ENCODE data around the gene USH2A. TPM values are rescaled to one million over a fixed set of nuclear protein-coding genes. Genes with fewer than 3 reads are reported as not detected.

USH2A gene
- total RNA-seq, 2 experiments from 2014 or later: not detected

DNA sequence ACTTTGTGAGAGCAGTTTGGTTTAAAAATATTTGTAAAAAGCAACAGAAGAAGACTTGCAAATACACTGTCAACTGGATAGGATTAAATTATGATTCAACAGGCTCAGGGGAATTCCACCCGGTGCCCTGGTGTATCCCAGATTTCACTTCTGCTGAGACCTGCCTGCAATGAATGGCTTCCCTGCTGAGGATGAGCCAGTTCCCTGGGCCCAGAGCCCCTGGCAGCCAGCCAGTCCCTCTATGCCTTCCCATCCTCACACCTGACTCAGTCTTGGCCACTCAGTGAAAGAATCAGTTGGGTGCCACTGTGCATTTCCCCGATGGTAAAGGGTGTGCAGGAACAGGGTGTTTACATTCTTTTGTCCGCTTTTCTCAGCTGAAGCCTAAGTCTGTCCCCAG lies 791.8 kb downstream of the USH2A start:
- CTCF ChIA-PET: no interaction called here
- Mint-ChIP-seq H3K4me1 (ENCODE audit: low read depth) (no peaks in the 10 kb centered on the region), H3K36me3 (no peaks in the 10 kb centered on the region), H3K27me3 (no peaks in the 10 kb centered on the region), H3K4me3 (no peak overlapping the region), H3K27ac (no peak overlapping the region), H3K9me3 (no peaks in the 10 kb centered on the region)
- DNase-seq: no peak
- POLR2A ChIA-PET: no interaction called here
- intact Hi-C loops (cut with micrococcal nuclease): no loop called here

DNA sequence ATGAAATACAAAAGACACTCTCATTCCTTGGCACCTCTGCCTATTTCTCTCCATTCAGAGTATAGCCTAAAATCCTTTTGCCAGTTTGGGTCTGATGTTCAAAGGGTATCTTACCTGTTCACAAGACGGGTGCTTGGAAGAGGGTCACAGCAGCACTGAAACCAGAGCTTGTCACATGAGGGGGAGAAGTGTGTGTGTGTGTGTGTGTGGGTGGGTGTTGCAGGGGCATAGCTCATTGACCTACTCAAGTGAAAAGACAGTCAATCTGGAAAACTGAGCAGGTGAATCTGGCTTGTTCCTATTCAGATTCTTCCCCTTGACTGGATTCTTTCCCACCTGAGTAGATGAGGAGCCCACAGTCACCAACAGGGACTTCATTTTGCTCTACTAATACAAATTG lies 792.2 kb downstream of the USH2A start:
- H3K27ac Mint-ChIP-seq: no peak overlapping the region
- no peaks in the 10 kb centered on the region for H3K27me3 Mint-ChIP-seq
- ChIA-PET POLR2A (no interaction called here), CTCF (no interaction called here)
- no peaks in the 10 kb centered on the region for H3K36me3 Mint-ChIP-seq
- intact Hi-C loops (cut with micrococcal nuclease): no loop called here
- no peaks in the 10 kb centered on the region for H3K4me1 Mint-ChIP-seq (ENCODE audit: low read depth)
- no peak overlapping the region for H3K4me3 Mint-ChIP-seq
- H3K9me3 Mint-ChIP-seq: no peaks in the 10 kb centered on the region
- DNase-seq: no peak

- no peaks in the 10 kb centered on the region for H3K27me3 Mint-ChIP-seq
- no peaks in the 10 kb centered on the region for H3K4me1 Mint-ChIP-seq (ENCODE audit: low read depth)
- POLR2A ChIA-PET: no interaction called here
- H3K9me3 Mint-ChIP-seq: no peaks in the 10 kb centered on the region
- H3K27ac Mint-ChIP-seq: no peak overlapping the region
- no peak for DNase-seq
- H3K4me3 Mint-ChIP-seq: no peak overlapping the region
- intact Hi-C loops (cut with micrococcal nuclease): no loop called here
- CTCF ChIA-PET: no interaction called here
- no peaks in the 10 kb centered on the region for H3K36me3 Mint-ChIP-seq
Measured at GRCh38 chr1:215625949-215626348, 797.3 kb downstream of the USH2A start.

- intact Hi-C loops (cut with micrococcal nuclease): no loop called here
- Mint-ChIP-seq H3K4me1 (ENCODE audit: low read depth) (no peaks in the 10 kb centered on the region), H3K9me3 (no peaks in the 10 kb centered on the region), H3K36me3 (peaks cover 2% of the 10 kb centered on the region), H3K27ac (no peak overlapping the region), H3K4me3 (no peak overlapping the region), H3K27me3 (no peaks in the 10 kb centered on the region)
- CTCF ChIA-PET: no interaction called here
- POLR2A ChIA-PET: no interaction called here
- no peak for DNase-seq
Measured at GRCh38 chr1:215623162-215623561, 800.1 kb downstream of the USH2A start.

GRCh38 chr1:215617979-215618378 lies 805.3 kb downstream of the USH2A start:
- Mint-ChIP-seq H3K27me3 (no peaks in the 10 kb centered on the region), H3K9me3 (no peaks in the 10 kb centered on the region), H3K36me3 (peaks cover 9% of the 10 kb centered on the region), H3K4me1 (ENCODE audit: low read depth) (no peaks in the 10 kb centered on the region), H3K27ac (no peak overlapping the region), H3K4me3 (no peak overlapping the region)
- intact Hi-C loops (cut with micrococcal nuclease): no loop called here
- DNase-seq: no peak
- CTCF ChIA-PET: no interaction called here
- POLR2A ChIA-PET: no interaction called here

DNA sequence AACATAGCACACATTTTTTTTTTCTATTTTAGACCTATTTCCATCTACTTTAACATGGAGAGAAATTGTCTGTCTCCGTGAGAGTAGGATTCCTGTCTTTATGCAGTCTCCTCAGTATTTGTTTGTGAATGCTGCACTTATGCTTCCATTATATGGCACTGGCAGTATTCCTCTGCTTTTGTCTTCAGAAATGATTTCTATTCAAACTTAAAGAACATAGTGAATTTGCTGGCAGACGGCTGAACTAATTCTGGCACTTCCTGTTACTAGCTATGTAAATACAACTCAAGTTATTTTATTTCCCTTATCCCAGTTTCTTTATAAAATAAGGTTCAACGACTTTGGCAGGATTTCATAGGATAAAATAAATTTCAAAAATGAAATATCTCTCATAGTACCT lies 810.9 kb downstream of the USH2A start:
- no peaks in the 10 kb centered on the region for H3K4me1 Mint-ChIP-seq (ENCODE audit: low read depth)
- H3K36me3 Mint-ChIP-seq: peaks cover 7% of the 10 kb centered on the region
- no peaks in the 10 kb centered on the region for H3K9me3 Mint-ChIP-seq
- no peak for DNase-seq
- no peaks in the 10 kb centered on the region for H3K27me3 Mint-ChIP-seq
- H3K4me3 Mint-ChIP-seq: no peak overlapping the region
- POLR2A ChIA-PET: no interaction called here
- no peak overlapping the region for H3K27ac Mint-ChIP-seq
- CTCF ChIA-PET: no interaction called here
- intact Hi-C loops (cut with micrococcal nuclease): no loop called here

- DNase-seq: no peak
- peaks cover 5% of the 10 kb centered on the region for H3K36me3 Mint-ChIP-seq
- H3K4me3 Mint-ChIP-seq: no peak overlapping the region
- no peak overlapping the region for H3K27ac Mint-ChIP-seq
- POLR2A ChIA-PET: no interaction called here
- CTCF ChIA-PET: no interaction called here
- intact Hi-C loops (cut with micrococcal nuclease): no loop called here
- H3K4me1 Mint-ChIP-seq (ENCODE audit: low read depth): no peaks in the 10 kb centered on the region
- H3K27me3 Mint-ChIP-seq: no peaks in the 10 kb centered on the region
- no peaks in the 10 kb centered on the region for H3K9me3 Mint-ChIP-seq
Measured at GRCh38 chr1:215608646-215609045, 814.6 kb downstream of the USH2A start.

- no peak overlapping the region for H3K4me3 Mint-ChIP-seq
- ChIA-PET CTCF (interaction anchor here (0.5 to 0.9 kb wide), 2 partner anchors 15 to 83 kb away, joined by 3 read pairs; no protein-coding TSS in a partner anchor), POLR2A (no interaction called here)
- no peak for DNase-seq
- H3K27me3 Mint-ChIP-seq: no peaks in the 10 kb centered on the region
- intact Hi-C loops (cut with micrococcal nuclease): no loop called here
- H3K27ac Mint-ChIP-seq: no peak overlapping the region
- no peaks in the 10 kb centered on the region for H3K9me3 Mint-ChIP-seq
- no peaks in the 10 kb centered on the region for H3K4me1 Mint-ChIP-seq (ENCODE audit: low read depth)
- no peaks in the 10 kb centered on the region for H3K36me3 Mint-ChIP-seq
Measured at GRCh38 chr1:215607412-215607811, 815.8 kb downstream of the USH2A start.

- Mint-ChIP-seq H3K27ac (no peak overlapping the region), H3K4me1 (ENCODE audit: low read depth) (no peaks in the 10 kb centered on the region), H3K9me3 (no peaks in the 10 kb centered on the region), H3K4me3 (no peak overlapping the region), H3K27me3 (no peaks in the 10 kb centered on the region), H3K36me3 (no peaks in the 10 kb centered on the region)
- intact Hi-C loops (cut with micrococcal nuclease): no loop called here
- DNase-seq: no peak
- ChIA-PET CTCF (interaction anchor here (0.5 kb wide), 1 partner anchor 14 kb away, joined by 3 read pairs; no protein-coding TSS in a partner anchor), POLR2A (no interaction called here)
Measured at GRCh38 chr1:215606564-215607168, 816.6 kb downstream of the USH2A start.

DNA sequence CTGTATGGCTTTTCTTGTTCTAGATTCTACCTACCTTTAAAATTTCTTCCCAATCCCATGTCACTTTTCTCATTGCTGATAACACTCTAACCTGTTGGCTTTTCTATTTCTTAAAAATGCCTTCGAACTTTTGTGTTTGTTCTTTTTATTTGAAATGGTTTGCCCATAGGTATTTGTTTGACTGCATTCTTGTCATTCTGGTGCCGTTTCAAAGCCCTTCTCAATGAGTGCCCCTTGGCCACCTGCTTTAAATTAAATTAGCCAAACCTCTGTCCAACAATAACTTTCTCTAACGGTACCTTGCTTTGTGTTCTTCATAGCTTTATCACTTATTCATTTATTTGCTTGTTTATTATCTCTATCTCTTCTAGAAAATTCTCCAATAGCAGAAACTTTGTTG lies 817.2 kb downstream of the USH2A start:
- no peak overlapping the region for H3K4me3 Mint-ChIP-seq
- ChIA-PET CTCF (no interaction called here), POLR2A (no interaction called here)
- no peaks in the 10 kb centered on the region for H3K27me3 Mint-ChIP-seq
- no peaks in the 10 kb centered on the region for H3K4me1 Mint-ChIP-seq (ENCODE audit: low read depth)
- DNase-seq: no peak
- intact Hi-C loops (cut with micrococcal nuclease): no loop called here
- H3K36me3 Mint-ChIP-seq: no peaks in the 10 kb centered on the region
- H3K9me3 Mint-ChIP-seq: no peaks in the 10 kb centered on the region
- H3K27ac Mint-ChIP-seq: no peak overlapping the region

DNA sequence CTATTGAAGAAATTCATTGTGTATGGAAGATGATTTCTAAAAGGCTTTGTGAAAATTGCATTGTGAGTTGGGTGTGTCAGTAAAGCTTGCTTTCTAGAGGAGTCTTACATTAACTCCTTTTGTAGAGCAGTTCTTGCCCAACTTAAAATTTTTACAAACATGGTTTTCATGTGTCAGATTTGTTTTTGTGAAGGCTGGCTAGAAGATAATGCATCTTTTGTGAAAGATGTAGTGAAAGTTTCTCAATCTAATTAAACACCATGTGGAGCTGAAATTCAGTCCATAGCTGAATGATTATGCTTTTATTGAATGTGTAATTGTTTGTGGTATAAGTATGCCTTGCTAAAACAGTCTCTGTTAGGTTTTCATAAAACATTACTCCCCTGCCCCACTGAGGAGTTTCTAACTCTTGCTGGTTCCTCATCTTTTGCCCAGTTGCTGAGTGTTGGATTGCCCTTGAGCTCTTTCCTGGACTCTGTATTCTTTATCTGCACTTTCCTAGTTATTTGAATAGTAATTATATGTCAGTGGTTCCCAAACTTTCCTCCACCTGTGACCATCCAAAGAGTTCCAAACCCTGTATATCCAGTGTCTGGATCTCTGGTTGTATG lies 818.1 kb downstream of the USH2A start:
- H3K9me3 Mint-ChIP-seq: no peaks in the 10 kb centered on the region
- no peaks in the 10 kb centered on the region for H3K36me3 Mint-ChIP-seq
- no peak overlapping the region for H3K4me3 Mint-ChIP-seq
- no peak for DNase-seq
- ChIA-PET POLR2A (no interaction called here), CTCF (no interaction called here)
- H3K27ac Mint-ChIP-seq: no peak overlapping the region
- intact Hi-C loops (cut with micrococcal nuclease): no loop called here
- H3K27me3 Mint-ChIP-seq: no peaks in the 10 kb centered on the region
- no peaks in the 10 kb centered on the region for H3K4me1 Mint-ChIP-seq (ENCODE audit: low read depth)

- no peak for DNase-seq
- ChIA-PET POLR2A (no interaction called here), CTCF (interaction anchor here (1.2 kb wide), 1 partner anchor 9 kb away, joined by 3 read pairs; no protein-coding TSS in a partner anchor)
- intact Hi-C loops (cut with micrococcal nuclease): no loop called here
- no peak overlapping the region for H3K4me3 Mint-ChIP-seq
- H3K36me3 Mint-ChIP-seq: peaks cover 1% of the 10 kb centered on the region
- H3K4me1 Mint-ChIP-seq (ENCODE audit: low read depth): no peaks in the 10 kb centered on the region
- H3K27me3 Mint-ChIP-seq: no peaks in the 10 kb centered on the region
- H3K9me3 Mint-ChIP-seq: no peaks in the 10 kb centered on the region
- no peak overlapping the region for H3K27ac Mint-ChIP-seq
Measured at GRCh38 chr1:215603319-215603718, 819.9 kb downstream of the USH2A start.

GRCh38 chr1:215601276-215601675 lies 822.0 kb downstream of the USH2A start:
- intact Hi-C loops (cut with micrococcal nuclease): no loop called here
- H3K4me3 Mint-ChIP-seq: no peak overlapping the region
- no peak overlapping the region for H3K27ac Mint-ChIP-seq
- no peaks in the 10 kb centered on the region for H3K27me3 Mint-ChIP-seq
- H3K36me3 Mint-ChIP-seq: peaks cover 2% of the 10 kb centered on the region
- H3K9me3 Mint-ChIP-seq: no peaks in the 10 kb centered on the region
- no peak for DNase-seq
- H3K4me1 Mint-ChIP-seq (ENCODE audit: low read depth): no peaks in the 10 kb centered on the region
- ChIA-PET CTCF (no interaction called here), POLR2A (no interaction called here)

All from activated CD4-positive, alpha-beta memory T cell treated with anti-CD3 and anti-CD28 coated beads for 36 hours (primary cell).